Middle frontal gyrus (tissue), 1 donor: ENCODE measurements around the gene TMEM42.

Source experiments
- DNase-seq: peaks from one replicate; pipeline ENCODE4 v3.0.0-alpha.2; 2015; ENCODE audit warnings: low spot score; ENCODE audit errors: extremely low spot score

TMEM42 gene

DNA sequence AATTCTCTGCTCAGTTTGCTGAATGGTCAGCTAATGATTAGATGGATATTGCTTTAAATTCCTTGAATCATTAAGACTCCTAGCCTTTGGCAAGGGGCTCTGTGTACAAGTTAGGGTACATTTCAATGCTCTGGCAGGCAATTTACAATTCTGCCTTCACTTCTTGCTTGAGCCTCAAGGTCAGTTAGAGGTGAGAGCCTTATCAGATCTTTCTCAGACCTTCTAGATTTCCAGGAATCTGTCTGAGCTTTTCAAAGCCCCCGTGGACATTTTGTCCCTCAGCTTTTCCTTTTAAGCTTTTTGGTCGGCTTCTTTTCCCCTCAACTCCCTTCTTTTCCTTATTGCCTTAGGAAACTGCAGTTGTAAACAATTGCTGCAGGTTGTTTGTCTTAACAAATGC lies 47.4 kb downstream of the TMEM42 start:
- no peak for DNase-seq

DNA sequence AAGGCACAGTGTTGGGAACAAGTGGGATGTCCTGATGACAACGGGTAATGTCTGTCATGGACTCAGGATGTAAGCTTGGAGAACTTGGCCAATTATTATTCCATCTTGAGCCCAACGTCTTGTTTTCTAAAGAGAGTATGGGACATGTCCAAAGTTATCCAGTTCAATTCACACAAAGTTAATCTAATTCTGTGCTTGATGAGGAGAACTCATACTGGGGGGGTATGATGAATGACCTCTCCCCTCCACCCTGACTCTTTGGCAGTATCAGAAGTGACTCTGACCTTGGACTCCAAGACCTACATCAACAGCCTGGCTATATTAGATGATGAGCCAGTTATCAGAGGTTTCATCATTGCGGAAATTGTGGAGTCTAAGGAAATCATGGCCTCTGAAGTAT lies 49.0 kb downstream of the TMEM42 start:
- no peak for DNase-seq

DNA sequence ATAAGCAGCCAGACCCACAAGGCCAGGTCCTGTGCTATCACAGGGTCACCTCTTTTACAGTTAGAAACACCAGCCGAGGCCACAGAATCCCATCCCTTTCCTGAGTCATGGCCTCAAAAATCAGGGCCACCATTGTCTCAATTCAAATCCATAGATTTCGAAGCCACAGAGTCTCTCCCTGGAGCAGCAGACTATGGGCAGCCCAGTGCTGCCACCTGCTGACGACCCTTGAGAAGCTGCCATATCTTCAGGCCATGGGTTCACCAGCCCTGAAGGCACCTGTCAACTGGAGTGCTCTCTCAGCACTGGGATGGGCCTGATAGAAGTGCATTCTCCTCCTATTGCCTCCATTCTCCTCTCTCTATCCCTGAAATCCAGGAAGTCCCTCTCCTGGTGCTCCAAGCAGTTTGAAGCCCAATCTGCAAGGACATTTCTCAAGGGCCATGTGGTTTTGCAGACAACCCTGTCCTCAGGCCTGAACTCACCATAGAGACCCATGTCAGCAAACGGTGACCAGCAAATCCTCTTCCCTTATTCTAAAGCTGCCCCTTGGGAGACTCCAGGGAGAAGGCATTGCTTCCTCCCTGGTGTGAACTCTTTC lies 52.3 kb downstream of the TMEM42 start:
- DNase-seq: no peak

DNA sequence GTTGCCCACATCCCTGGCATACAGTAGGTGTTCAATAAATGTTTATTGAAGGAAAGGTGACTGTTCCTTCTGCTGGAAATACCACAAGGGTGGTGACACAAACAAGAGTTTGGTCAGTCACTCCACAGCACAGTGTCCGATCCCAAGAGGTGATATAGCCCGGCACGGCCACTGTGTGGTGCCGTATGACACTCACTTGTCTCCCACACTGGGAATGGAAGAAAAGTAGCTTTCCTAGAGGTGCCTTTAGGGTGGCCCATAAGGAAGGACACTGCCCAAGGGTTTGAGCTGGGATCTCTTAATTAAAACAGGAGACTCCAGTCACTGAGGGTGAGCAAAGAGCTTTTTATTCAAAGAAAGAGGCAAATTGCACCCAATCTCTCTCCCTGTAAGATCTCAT lies 53.2 kb downstream of the TMEM42 start:
- no peak for DNase-seq
